ENCODE measurements around the gene ALG2.

GRCh38 chr9:99259231-99259918, 37.6 kb upstream of the ALG2 start:
- TF ChIP-seq POLR2A (IDR thresholded peaks at IDR 0.05; ENCODE audit: low read depth, low read length): no peak; the same call in 1 of the 2 replicates
- no peak for TF ChIP-seq SPI1 (IDR thresholded peaks at IDR 0.05; ENCODE audit: low read depth, low read length)
- TF ChIP-seq POLR2AphosphoS5 (IDR thresholded peaks at IDR 0.05; ENCODE audit: low read depth, low read length): 0 out of 2 replicates have a peak, but pooled peaks have one; percentile 58
